ENCODE data around the gene PDHA1. TPM values are rescaled to one million over a fixed set of nuclear protein-coding genes. Genes with fewer than 3 reads are reported as not detected.

The PDHA1 gene
- total RNA-seq, 2 donors from 2014 or later = 30.7 to 53.1 TPM

GRCh38 chrX:19332983-19333382 is 10.7 kb upstream of the PDHA1 start:
- 31% methylated on average over 5 of the region's 5 CpGs for WGBS
- intact Hi-C loops (cut with DNase I) = loop anchor here (5.0 kb wide), 1 partner anchor 941 kb away; no protein-coding TSS in a partner anchor
- DNase-seq (ENCODE audit: low spot score) = no peak
- no peaks in the 10 kb centered on the region for H3K9me3 ChIP-seq
- no peaks in the 10 kb centered on the region for H3K27me3 ChIP-seq (replicated peaks; ENCODE audit: insufficient read depth)
- H3K27ac ChIP-seq = no peak overlapping the region
- no peaks in the 10 kb centered on the region for H3K4me1 ChIP-seq (replicated peaks)
- no peaks in the 10 kb centered on the region for H3K36me3 ChIP-seq
- TF ChIP-seq POLR2A (IDR thresholded peaks at IDR 0.05) (no peak), POLR2AphosphoS5 (IDR thresholded peaks at IDR 0.05) (no peak), CTCF (IDR thresholded peaks at IDR 0.05) (no peak)
- no peak overlapping the region for H3K4me3 ChIP-seq

GRCh38 chrX:19334945-19335626 is 8.6 kb upstream of the PDHA1 start:
- 71% methylated on average over 16 of the region's 16 CpGs for WGBS
- no peaks in the 10 kb centered on the region for H3K36me3 ChIP-seq

GRCh38 chrX:19342331-19342906 is 1.3 kb upstream of the PDHA1 start:
- no peaks in the 10 kb centered on the region for H3K9me3 ChIP-seq
- DNase-seq (ENCODE audit: low spot score) = no peak
- 41% methylated on average over 5 of the region's 6 CpGs for WGBS
- TF ChIP-seq CTCF (IDR thresholded peaks at IDR 0.05) = no peak
- TF ChIP-seq POLR2AphosphoS5 (IDR thresholded peaks at IDR 0.05) = no peak
- TF ChIP-seq POLR2A (IDR thresholded peaks at IDR 0.05) = no peak
- H3K4me1 ChIP-seq (replicated peaks) = no peaks in the 10 kb centered on the region
- peak overlapping the region in 1 of 2 donors; percentile 88 for H3K27ac ChIP-seq
- intact Hi-C loops (cut with DNase I) = loop anchor here (10.0 kb wide), 1 partner anchor 358 kb away; the partner anchor contains the start of gene PHKA2
- no peaks in the 10 kb centered on the region for H3K27me3 ChIP-seq (replicated peaks; ENCODE audit: insufficient read depth)
- no peaks in the 10 kb centered on the region for H3K36me3 ChIP-seq
- no peak overlapping the region for H3K4me3 ChIP-seq

More at GRCh38 chrX:19334945-19335626, 8.6 kb upstream of the PDHA1 start:
- no peaks in the 10 kb centered on the region for H3K27me3 ChIP-seq (replicated peaks; ENCODE audit: insufficient read depth)
- DNase-seq (ENCODE audit: low spot score) = no peak
- H3K4me3 ChIP-seq = no peak overlapping the region
- H3K9me3 ChIP-seq = no peaks in the 10 kb centered on the region
- intact Hi-C loops (cut with DNase I) = loop anchor here (5.0 kb wide), 1 partner anchor 943 kb away; no protein-coding TSS in a partner anchor
- TF ChIP-seq CTCF (IDR thresholded peaks at IDR 0.05) = no peak
- TF ChIP-seq POLR2A (IDR thresholded peaks at IDR 0.05) = no peak
- TF ChIP-seq POLR2AphosphoS5 (IDR thresholded peaks at IDR 0.05) = no peak
- H3K27ac ChIP-seq = no peak overlapping the region
- H3K4me1 ChIP-seq (replicated peaks) = no peaks in the 10 kb centered on the region

GRCh38 chrX:19343085-19343534 is 617 bp upstream of the PDHA1 start:
- no peaks in the 10 kb centered on the region for H3K9me3 ChIP-seq
- intact Hi-C loops (cut with DNase I) = loop anchor here (10.0 kb wide), 1 partner anchor 358 kb away; the partner anchor contains the start of gene PHKA2
- H3K27me3 ChIP-seq (replicated peaks; ENCODE audit: insufficient read depth) = no peaks in the 10 kb centered on the region
- H3K4me3 ChIP-seq = peak overlapping the region; percentile 14 to 61
- H3K4me1 ChIP-seq (replicated peaks) = no peaks in the 10 kb centered on the region
- no peaks in the 10 kb centered on the region for H3K36me3 ChIP-seq
- H3K27ac ChIP-seq = peak overlapping the region; percentile 88 to 89
- no peak for DNase-seq (ENCODE audit: low spot score)
- WGBS = 17% methylated on average over 11 of the region's 11 CpGs
- TF ChIP-seq POLR2A (IDR thresholded peaks at IDR 0.05) (no peak), CTCF (IDR thresholded peaks at IDR 0.05) (no peak), POLR2AphosphoS5 (IDR thresholded peaks at IDR 0.05) (no peak)
